ENCODE measurements around the gene EARS2.
"Not testable (repeated sequence)": the region's sequence is repeated elsewhere in the genome, so short reads cannot be mapped to it uniquely, and the experiment has no call there.

The EARS2 gene

DNA sequence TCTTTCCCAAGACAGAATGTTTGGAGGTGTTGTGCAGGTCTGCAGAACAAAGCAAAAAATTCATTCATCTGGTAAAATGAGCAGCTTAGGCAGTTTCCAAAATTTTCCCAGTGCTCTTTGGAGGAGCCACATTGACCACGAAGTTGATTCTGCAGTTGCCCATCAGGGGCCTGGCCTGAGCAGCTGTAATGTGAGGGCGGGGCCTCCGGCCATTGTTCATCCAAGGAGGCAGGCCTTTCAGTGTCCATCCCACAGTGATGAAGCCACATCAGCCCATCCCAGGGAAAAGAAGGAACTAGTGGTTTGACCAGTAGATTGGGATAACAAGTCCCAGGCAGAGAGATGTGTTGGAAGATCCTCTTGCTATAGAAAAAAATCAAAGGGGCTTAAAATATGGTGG lies 10.5 kb upstream of the EARS2 start:
- DNase-seq (ENCODE audit: low read depth): no peak

DNA sequence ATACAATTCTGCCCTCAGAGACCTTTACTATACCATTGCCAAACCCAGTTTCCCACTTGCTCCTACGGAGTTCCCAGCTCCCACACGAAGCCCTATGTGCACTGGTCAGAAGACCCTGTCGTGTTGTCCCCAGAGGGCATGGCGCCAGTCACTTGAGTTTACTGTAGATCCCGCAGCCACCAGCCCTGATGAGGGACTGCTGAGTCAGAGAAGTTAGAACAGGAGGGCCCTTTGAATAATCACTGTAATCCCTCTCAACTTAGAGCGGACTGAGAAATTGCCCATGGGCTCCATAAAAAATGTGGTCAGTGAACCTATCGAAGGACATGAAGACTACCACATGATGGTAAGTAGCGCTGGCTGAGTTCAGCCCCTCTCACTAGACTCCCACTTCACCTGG lies 9.6 kb upstream of the EARS2 start:
- no peak for DNase-seq (ENCODE audit: low read depth)

DNA sequence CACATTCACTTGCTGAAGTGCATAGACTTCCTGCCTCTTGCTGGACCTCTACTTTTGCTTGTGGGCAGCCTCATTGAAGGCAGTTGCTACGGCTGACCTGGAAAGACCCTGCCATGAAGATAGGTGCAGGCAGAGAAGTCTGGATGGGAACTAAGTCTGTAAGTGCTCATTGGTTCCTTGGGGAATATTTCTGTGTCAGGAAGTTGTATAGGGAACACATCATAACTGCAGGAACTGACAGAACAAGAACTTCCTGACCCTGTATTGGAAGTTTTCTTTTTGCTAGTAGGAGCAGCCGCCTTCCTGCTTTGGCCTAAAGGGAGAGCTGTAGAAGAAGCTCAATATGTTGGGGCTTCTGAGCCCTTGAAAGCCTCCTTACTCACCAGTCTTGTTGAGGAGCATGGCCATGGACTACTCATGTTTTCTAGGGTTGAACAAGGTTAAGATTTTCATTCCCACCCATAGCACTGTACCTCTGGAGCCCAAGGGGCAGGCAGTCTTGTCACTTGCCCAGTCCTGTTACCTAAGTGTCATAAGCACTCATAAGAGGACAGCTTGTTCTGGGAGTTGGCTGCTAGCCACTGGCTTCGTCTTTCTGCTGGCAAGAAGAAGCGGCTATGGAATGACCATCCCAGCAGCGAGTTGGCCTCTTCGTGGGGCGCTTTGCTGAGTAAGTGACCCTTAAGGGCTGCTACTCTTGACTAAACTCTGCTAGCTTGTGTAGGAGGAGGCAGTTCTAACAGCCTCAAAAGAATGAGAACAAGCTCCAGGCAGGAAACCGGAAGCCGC lies 7.6 kb upstream of the EARS2 start:
- DNase-seq (ENCODE audit: low read depth): no peak

DNA sequence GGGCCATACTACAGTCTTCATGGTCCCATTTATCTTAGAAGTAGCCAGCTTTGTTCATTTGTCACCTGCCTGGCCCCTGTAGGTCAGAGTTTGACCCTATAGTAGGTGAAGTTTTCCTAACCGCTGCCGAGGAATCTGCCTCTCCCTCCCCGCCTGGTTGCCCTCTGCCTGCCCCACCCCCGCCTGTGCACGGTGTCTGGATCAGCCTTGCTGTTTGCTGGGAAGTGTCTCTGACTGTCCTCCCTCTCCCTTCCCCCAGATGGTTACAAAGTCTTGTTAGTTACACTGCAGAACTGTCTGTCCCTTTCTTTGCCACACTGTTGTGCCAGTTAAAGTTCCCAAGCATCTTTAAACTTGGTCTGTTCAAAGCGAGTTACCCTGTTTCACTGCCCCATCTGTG lies 6.0 kb upstream of the EARS2 start:
- DNase-seq (ENCODE audit: low read depth): no peak

DNA sequence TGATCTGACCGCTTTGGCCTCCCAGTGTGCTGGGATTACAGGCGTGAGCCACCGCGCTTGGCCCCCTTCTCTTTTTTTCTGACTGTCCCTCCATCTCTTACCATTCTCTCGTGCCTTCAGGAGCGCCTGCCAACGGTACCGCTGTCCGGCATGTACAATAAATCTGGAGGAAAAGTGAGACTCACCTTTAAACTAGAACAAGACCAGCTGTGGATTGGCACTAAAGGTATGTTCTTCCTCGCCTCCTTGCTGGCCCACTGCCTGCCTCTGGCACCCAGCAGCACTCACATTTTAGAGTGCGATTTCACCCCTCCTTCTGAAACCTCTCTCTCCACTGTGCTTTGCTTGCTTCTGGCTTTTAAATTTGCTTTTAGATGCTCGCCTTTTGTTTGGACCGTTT lies 5.4 kb upstream of the EARS2 start:
- no peak for DNase-seq (ENCODE audit: low read depth)

DNA sequence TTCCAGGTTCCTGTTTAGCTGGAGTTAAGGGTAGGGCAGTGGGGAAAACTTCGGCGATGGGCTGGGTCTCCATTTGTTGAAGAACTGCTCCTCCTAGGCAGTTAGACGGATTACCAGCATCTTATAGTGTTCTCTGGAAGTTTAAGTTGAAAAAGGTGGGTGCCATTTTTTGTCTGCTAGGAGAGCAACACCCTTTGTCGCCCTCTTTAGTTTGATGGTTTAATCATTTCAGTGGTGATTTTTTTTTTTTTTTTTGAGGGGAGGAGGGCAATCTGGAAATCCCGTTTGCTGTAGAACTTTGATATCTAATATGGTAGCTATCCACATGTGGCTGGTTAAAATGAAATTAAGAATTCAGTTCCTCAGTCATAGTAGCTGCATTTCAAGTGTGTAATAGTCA lies 4.4 kb upstream of the EARS2 start:
- no peak for DNase-seq (ENCODE audit: low read depth)

DNA sequence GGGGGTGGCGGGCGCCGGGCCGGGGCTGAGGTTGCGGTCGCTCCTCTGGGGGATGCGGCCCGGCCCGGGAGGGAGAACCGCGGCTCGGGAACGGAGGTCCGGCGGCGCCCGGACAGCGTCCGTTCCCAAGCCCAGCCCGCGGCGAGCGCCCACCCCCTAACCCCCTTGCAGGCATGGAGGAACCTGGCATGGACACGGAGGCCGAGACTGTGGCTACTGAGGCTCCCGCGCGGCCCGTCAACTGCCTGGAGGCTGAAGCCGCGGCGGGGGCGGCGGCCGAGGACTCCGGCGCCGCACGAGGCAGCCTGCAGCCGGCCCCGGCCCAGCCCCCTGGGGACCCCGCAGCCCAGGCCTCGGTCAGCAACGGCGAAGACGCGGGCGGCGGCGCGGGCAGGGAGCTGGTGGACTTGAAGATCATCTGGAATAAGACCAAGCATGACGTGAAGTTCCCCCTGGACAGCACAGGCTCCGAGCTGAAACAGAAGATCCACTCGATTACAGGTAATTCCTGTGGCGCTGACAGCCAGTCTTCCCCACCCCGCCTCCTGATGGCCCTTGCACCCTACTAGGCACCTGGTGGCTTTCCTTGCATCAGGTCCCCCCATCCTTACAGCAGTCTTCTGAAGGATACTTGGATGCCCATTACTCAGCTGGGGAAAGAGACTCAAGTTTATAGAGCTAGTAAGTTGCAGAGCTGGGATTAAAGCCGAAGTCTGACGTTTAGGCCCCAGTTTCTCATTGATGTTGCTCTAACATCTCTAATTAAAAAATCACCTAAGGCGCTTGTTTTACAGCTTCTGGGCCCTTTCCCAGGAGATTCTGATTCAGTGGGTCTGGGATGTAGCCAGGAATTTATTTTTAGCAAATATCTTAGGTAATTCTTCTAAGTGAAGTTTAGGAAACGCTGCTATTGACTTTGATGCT lies 891 bp upstream of the EARS2 start:
- no peak for DNase-seq (ENCODE audit: low read depth)

DNA sequence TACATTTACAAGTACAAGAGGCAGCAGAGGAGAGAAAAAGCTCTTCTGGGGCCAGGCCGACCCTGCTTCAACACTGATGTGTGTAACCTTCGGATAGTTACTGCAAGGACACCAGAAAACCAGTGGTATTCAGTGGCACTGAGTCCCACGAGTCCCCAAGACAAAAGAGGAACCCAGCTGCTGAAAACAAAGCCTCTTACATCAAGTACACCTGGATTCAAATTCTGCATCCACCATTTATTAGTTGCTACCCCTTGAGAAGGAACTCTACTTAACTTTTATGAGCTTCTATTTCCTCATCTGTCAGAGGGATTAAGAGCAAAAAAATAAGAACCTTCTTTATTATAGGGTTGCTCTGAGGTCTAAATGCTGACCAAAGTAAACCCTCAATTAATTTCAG lies 2.6 kb downstream of the EARS2 start:
- no peak for DNase-seq (ENCODE audit: low read depth)

DNA sequence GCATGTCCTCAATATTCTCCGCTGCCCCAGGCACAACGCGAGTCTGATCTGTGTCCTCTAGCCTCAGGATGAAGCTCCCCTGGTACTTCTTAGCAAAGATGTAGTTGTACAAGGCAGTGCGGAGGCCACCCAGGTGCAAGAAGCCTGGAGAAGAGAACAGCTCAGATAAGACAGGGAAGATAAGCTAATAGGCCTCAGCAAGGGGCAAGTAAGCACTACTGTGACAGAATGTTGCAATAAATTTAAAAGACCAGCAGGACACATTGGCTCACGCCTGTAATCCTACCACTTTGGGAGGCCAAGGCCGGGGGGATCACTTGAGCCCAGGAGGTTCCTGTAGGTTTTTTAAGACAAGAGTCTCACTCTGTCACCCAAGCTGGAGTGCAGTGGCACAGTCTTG lies 5.0 kb downstream of the EARS2 start:
- no peak for DNase-seq (ENCODE audit: low read depth)

DNA sequence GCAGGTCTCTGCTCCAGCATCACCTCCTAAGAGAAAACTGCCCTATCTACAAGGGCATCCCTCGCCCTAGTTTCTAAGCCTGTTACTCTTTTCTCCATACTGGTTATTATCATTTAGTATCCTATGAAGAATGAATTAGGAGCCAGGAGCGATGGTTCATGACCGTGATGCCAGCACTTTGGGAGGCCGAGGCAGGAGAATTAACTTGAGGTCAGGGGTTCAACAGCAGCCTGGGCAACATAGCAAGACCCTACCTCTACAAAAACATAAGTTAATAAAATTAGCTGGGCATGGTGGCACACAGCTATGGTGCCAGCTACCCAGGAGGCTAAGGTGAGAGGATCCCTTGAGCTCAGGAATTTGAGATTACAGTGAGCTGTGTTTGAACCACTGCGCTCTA lies 7.2 kb downstream of the EARS2 start:
- no peak for DNase-seq (ENCODE audit: low read depth)

DNA sequence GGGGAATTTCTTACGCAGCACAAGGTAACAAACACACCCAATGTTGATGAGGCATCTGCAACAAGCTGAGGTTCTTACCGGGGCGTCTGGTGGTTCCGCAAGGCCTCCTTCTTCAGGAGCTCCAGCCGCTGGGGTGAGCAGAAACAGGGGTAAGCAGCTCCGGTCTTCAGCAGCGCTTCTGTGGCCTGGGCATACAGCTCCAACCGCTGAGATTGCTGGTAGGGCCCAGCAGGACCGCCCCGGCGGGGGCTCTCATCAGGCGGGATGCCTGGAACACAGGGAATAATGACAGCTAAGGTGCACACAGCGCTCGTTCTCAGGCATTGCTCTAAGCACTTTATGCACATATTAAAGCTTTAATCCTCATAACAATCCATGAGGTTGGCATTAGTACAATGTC lies 12.7 kb downstream of the EARS2 start:
- DNase-seq (ENCODE audit: low read depth): no peak

DNA sequence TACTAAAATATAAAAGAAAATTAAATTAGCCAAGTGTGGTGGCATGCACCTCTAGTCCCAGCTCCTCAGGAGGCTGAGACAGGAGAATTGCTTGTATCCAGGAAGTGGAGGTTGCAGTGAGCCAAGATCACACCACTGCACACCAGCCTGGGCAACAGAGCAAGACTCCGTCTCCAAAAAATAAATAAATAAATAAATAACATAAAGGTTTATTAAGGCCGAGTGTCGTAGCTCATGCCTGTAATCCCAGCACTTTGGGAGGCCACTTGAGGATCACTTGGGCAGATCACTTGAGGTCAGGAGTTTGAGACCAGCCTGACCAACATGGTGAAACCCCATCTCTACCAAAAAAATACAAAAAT lies 16.4 kb downstream of the EARS2 start:
- not testable (repeated sequence) for DNase-seq (ENCODE audit: low read depth)

DNA sequence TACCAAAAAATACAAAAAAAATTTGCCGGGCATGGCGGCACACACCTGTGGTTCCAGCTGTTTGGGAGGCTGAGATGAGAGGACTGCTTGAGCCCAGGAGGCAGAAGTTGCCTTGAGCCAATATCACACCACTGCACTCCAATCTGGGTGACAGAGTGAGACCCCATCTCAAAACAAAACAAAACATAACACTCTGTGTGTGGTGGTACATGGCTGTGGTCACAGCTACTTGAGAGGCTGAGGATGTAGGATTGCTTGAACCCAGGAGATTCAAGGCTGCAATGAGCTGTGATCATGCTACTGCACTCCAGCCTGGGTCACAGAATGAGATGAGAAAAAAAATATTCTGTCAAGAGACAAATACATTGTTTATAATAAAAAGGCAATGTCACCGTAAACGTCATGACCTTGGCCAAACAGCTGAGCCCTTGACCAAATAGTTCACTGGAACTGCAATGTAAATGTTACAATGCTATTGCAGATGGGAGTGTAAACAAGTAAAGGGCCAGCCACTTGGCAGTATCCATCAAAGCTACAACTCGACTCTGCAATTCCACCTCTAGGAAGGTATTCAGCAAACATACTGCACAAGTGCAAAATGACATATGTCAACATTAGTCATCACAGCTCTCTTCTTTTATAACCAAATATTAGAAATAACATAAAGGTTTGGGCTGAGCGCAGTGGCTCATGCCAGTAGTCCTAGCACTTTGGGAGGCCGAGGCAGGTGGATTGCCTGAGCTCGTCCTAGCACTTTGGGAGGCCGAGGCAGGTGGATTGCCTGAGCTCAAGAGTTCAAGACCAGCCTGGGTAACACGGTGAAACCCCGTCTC lies 16.9 kb downstream of the EARS2 start:
- no peak for DNase-seq (ENCODE audit: low read depth)

DNA sequence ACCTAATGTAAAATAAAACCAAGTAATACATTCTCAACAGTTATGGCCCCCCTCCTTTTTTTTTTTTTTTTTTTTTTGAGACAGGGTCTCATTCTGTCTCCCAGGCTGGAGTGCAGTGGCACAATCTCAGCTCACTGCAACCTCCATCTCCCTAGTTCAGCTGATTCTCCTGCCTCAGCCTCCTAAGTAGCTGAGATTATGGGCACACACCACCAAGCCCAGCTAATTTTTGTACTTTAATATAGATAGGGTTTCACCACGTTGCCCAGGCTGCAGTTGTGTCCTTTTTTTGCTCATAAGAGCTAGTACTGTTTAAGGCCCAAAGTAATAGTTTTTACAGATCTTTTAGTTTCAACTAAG lies 18.3 kb downstream of the EARS2 start:
- no peak for DNase-seq (ENCODE audit: low read depth)

DNA sequence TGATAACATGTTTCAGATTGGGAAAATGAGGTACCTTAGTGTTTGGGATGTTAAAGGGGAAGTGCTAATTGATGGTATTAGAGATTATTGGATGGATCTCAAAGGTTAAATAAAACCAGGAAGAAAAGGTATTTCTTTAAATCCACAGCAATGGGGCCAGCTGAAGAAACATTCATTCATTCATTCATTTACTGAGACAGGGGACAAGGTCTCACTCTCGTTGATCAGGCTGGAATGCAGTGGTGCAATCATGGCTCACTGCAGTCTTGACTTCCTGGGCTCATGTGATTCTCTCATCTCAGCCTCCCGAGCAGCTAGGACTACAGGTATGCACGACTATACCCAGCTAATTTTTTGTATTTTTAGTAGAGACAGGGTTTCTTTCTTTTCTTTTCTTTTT lies 19.8 kb downstream of the EARS2 start:
- DNase-seq (ENCODE audit: low read depth): no peak

DNA sequence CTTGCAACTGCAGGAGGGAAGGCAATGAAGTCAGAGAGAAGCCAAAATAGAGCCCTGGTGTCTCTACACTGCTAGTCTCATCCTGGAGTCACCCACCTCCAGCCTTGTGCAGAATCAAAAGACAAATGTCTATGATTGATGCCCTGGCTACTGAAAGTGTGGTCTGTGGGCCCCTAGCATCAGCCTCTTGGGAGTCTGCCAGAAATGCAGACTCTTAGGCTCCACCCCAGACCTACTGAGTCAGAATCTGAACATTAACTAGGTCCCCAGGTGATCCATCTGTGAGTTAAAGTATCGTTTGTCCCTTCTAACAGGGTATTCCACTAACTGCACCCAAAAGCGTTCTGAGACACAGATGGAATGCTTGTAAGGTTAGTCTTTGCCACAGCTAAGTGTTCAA lies 21.2 kb downstream of the EARS2 start:
- DNase-seq (ENCODE audit: low read depth): no peak

DNA sequence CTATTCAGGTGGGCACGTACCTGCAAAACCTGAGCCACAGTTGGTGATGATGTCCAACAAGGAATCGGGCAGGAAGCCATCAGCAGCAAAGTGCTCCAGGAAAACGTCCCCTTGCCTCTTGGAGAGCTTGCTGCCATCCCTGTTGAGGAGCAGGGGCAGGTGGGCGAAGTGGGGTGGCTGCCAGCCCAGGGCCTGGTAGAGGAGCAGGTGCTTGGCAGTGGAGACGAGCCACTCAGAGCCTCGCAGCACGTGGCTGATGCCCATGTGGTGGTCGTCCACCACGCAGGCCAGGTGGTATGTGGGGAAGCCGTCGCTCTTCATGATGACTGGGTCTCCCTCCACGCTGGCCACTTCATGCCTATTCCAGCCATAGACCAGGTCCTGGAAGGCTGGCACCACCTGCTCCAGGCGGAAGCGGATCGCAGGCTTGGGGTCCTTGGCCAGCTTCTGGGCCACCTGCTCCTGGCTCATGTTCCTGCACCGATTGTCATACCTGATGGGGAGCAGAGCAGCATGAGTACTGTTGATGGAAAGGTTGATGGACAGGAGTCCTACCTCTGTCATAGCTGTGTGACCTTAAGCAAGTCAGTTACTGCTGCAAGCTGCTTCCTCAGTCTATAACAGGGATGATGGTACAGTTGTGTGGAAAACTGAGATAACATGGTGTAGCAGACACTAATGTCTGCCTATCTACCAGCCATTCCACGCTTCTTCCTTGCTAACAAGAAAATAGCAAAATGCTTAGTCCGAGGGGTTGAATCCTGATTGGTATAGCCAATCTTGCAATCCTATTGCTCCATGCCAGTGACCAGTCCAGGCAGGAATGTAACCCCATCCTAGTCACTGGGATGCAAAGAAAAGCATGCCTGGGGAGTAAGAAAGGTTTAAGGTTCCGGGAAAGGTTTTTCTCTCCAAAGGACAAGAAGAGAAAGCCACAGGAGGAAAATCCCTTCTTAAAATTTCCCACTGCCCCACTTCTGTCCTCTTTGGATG lies 22.0 kb downstream of the EARS2 start:
- no peak for DNase-seq (ENCODE audit: low read depth)

DNA sequence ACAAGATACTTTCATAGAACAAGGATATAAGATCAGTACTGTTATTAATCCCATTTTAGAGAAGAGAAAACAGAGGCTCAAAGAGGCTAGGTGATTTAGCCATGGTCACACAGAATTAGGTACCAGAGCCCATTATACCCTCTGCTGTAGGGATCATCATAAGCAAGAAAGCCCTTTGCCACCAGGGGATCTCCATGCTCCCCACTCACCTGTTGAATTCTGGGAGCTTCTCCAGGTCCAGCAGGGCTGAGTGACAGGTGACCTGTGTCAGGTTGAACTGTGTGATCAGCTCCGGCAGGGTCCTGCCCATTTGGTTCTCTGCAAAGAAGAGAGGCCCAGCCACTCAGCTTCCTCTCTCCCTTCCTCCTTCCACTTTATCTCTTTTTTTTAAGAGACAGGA lies 24.7 kb downstream of the EARS2 start:
- no peak for DNase-seq (ENCODE audit: low read depth)

DNA sequence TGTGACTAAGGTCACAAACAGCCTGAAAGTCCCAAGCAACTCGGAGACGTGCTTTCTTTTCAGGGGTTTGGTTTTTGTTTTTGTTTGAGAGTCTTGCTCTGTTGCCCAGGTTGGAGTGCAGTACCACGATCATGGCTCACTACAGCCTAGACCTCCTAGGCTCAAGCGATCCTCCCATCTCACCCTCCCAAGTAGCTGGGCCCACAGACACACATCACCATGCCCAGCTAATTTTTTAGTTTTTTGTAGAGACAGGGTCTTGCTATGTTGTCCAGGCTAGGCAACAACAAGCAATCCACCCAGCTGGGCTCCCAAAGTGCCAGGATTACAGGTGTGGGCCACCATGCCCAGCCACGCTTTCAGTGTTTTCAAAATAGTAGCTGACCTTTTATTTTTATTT lies 27.1 kb downstream of the EARS2 start:
- DNase-seq (ENCODE audit: low read depth): no peak

DNA sequence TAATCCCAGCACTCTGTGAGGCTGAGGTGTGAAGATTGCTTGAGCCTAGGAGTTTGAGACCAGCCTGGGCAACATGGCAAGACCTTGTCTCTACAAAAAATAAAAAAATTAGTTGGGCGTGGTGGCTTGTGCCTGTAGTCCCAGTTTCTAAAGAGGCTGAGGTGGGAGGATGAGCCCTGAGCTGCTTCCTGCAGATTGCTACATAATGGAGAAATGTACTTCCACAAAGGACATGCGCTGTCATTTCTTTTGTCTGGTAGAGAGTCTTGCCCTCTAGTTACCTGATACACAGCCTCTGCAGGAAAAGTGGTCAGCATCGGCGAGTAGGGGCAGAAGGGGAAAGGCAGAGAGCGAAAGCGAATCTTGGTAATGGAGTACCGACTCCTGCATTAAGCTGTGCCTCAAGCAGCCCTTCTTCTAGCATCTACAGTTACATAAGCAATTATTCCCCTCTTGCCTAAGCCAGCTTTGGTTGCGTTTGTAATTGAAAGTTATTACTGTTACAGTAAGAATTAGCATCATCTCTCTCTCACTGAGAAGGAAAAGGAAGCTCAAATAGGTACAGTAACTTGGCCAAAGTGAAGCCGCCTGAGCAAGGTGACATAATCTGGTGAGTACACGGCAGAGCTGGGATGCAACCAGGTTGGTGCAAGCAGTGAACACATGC lies 28.4 kb downstream of the EARS2 start:
- DNase-seq (ENCODE audit: low read depth): no peak
